Stimulated activated CD4-positive, alpha-beta T cell treated with anti-CD3 and anti-CD28 coated beads, TNF-alpha, amount 100 ng/mL, for 24 hours (primary cell): ENCODE data around the gene EHBP1.

Source experiments
- DNase-seq, 3 experiments: peaks; one replicate each; pipeline ENCODE4 v3.0.0-alpha.2; 2020; ENCODE audit warnings: low read depth in 3 of 3

Gene EHBP1

GRCh38 chr2:62822549-62822948 lies 117.0 kb downstream of the EHBP1 start:
- no peak for DNase-seq

GRCh38 chr2:62824388-62824787 lies 118.9 kb downstream of the EHBP1 start:
- no peak for DNase-seq

DNA sequence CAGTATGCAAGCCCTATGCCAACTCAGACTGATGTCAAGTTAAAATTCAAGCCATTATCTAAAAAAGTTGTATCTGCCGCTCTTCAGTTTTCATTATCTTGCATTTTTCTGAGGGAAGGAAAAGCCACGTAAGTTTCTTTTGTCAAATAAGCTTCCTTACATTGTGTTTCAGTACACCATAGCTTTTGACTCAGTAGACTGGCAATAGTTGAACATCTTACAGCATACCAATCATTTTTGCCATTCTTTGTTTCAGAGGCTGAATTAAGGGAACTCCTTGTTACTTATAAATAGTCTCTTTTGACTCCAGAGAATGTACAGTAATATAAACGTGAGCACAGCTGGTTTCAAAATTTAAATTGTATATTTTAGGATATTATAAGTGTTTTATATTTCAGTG lies 120.6 kb downstream of the EHBP1 start:
- DNase-seq = no peak

DNA sequence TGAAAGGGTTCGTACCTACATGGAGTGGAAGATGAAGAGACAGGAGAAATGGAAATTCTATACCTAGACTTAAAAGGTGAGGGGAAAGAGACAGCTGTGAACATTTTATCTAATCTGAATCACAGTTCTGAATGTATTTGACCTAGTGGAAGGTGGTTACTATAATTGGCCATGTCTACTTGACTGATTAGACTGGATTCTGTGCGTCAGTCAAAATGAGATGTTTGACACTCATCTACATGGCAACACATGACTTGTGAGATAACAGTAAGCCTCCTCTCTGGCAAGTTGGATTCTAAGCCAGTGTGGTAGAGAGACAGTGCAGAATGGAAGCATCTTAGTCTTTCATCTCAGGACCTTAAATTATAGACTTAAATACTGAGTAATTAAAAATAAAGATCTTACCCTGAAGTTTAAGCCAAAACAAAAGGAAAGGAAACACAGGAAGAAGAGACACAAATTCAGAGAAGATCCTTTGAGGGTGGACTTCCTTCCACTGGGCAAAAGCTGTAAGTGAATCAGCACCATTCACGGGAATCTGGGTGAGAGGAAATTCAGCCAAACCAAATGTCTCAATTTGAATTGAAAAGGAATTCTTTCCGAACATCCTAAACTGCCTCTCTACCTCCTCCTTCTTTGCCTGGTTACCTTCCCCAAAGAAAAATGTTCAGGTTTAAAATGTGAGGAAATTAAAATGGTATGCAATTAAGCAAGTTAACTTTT lies 121.6 kb downstream of the EHBP1 start:
- no peak for DNase-seq

GRCh38 chr2:62831729-62832128 lies 126.2 kb downstream of the EHBP1 start:
- no peak for DNase-seq

DNA sequence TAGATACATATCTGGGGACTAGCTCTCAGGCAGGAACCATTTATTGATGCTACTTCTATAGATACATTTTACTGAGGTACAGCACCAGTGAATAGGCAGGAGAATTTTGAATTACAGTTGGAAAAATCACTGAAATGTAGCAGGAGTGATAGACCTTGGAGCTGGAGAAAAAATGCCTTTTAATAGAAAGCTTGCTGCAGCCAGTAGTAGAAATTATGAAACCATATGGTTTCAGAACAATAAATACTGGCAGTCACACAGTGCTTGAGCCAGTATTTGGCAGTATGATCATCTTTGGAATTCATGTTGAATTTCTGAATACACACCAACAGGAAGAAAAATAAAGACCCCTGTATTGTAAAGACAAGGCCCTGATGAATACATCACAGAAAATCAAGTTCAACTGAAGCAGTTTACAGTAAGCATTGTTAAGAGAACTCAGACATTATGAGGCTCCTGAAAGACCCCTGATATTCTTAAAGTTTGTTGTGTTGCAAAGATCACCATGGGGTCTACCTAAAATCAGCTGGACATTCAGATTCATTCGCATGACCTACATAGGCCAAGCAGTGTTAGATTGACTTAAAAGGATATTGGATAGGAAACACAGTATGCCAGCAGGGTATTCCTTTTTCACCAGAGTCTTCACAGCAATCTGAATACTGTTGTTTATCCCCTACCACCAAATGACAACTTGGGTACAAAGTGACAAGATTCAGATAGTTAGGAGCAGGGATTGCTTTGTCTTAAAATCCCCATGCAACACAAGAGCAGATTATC lies 139.0 kb downstream of the EHBP1 start:
- no peak for DNase-seq

- no peak for DNase-seq
Observed at GRCh38 chr2:62845256-62845655, 139.7 kb downstream of the EHBP1 start.

DNA sequence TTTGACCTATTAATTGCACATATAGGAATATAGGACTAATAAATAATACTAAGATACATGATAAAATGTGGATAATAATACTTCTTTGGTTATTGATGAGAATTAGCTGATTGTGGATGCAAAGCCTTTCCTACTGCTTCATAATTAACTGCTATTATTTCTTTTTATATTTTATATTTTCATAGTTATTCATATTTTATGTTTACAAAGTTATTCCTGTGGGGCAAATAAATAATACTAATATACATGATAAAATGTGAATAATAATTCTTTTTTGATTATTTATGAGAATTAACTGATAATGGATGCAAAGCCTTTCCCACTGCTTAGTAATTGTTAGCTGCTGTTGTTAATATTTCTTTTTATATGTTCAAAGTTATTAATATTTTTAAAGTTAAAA lies 146.7 kb downstream of the EHBP1 start:
- DNase-seq = no peak

DNA sequence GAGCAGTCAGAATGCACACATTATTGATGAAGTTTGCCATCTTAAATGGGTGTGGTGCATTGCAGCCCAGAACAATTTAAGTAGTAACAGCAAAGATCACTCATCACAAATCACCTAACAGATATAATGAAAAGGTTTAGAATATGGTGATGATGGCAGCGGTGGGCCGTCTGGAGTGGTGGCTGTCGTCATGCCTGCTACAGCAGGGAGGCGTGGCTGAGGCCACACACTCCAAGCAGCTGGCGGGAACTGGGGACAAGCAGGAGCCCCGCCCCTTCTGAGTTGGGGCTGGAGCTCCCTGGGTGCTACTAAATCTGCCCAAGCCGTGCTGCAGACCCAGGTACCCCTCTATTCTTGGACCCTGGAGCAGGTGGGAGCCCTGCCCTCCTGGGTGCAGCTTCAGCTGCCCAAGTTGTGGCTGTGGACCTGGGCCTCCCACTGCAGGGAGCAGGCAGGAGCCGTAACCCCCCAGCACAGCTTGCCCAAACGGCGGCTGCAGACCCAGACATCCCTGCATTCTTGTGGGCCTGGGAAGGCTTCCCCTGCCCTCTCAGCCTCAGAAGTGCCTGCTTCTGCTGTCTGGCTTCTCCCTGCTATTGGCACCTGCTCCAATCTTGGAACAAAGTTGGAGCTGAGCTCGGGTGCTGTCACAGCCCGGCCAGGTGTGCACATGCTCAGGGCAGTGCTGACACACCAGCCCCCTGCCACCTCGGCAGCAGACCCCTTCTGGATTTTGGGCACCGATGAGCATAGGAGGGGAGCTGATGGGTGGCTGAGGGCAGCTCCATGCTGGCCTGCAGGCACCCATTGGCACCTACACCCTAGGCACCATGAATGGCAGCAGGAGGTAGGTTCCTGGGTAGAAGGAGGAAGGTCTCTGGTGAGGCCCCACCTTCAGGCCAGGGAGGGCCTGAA lies 149.3 kb downstream of the EHBP1 start:
- no peak for DNase-seq

- DNase-seq = no peak
Observed at GRCh38 chr2:62856228-62857040, 150.9 kb downstream of the EHBP1 start.

DNA sequence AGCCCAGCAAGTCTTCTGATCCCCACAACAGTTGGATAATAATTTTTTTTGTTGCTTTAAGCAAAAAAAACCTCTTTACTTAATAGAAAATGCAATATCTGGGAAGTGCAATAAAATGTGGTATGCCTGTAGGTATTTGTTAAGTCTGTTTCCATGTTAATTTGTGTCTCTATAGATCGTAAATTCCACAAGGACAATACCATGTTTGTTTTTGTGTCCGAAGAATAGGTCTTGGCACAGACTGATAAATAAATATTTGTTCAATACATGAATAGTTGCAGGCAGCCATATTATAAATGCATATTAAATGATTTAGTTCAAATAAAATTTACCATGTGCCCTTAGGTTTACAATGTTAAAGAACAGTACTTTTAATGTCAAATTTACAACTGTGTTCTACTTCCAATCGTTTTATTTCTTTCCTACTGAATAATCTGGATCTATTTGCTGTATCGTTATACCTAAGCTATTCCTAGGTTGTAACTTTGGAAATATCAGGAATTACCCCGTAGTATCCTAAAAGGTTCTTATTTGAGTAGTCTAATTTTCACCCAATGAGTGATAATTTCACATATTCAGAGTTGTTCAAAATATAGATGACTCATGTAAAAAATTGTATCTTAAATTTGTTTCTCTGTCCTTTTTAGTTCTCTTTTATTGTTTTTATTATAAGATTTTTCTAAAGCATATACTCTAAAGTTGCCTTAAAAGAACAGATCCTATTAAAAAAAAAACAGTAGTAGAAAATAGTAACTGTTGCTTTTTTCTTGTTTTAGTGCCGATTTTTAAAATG lies 151.8 kb downstream of the EHBP1 start:
- DNase-seq = no peak

- no peak for DNase-seq
Observed at GRCh38 chr2:62858231-62858832, 152.8 kb downstream of the EHBP1 start.

GRCh38 chr2:62868947-62869346 lies 163.4 kb downstream of the EHBP1 start:
- peak in 1 of 3 experiments; percentile 1 for DNase-seq

- no peak for DNase-seq
Observed at GRCh38 chr2:62870966-62871365, 165.5 kb downstream of the EHBP1 start.

GRCh38 chr2:62871506-62871905 lies 166.0 kb downstream of the EHBP1 start:
- no peak for DNase-seq

GRCh38 chr2:62873603-62874002 lies 168.1 kb downstream of the EHBP1 start:
- no peak for DNase-seq

GRCh38 chr2:62874881-62875383 lies 169.4 kb downstream of the EHBP1 start:
- no peak for DNase-seq

- DNase-seq = no peak
Observed at GRCh38 chr2:62881162-62881795, 175.8 kb downstream of the EHBP1 start.

- no peak for DNase-seq
Observed at GRCh38 chr2:62883629-62884028, 178.1 kb downstream of the EHBP1 start.
